Astrocyte (in vitro differentiated cells and primary cell): Measurements from ENCODE around the gene IL17D. TPM values are rescaled to one million over a fixed set of nuclear protein-coding genes. Genes with fewer than 3 reads are reported as not detected.
A peak's percentile ranks its signal among the peaks of the same experiment; 100 is the strongest.
"Not testable (repeated sequence)": the region's sequence is repeated elsewhere in the genome, so short reads cannot be mapped to it uniquely, and the experiment has no call there.

Source experiments
- DNase-seq: peaks from one replicate; pipeline ENCODE4 v3.0.0-alpha.2; 2010; ENCODE audit warnings: low read depth
- FAIRE-seq: peaks from 2 replicates; lab custom pipeline; 2011; peaks lifted over from hg19 to GRCh38; lab: Jason Lieb, UNC
- H2AFZ ChIP-seq: 2 replicates; pipeline ENCODE4 v1.6.0; 2012; ENCODE audit warnings: low read depth, low read length, inconsistent platforms
- H3K27ac ChIP-seq: 2 replicates; pipeline ENCODE4 v1.5.1; 2011; ENCODE audit warnings: low read depth, low read length, inconsistent platforms
- H3K27me3 ChIP-seq: 2 replicates; pipeline ENCODE4 v1.6.0; 2011; ENCODE audit warnings: low read length, inconsistent platforms; ENCODE audit not compliant: insufficient read depth
- H3K36me3 ChIP-seq: 2 replicates; pipeline ENCODE4 v1.5.1; 2011; ENCODE audit warnings: low read length, inconsistent platforms; ENCODE audit not compliant: insufficient read depth
- H3K4me1 ChIP-seq: 2 replicates; pipeline ENCODE4 v1.5.1; 2011; ENCODE audit warnings: low read length, inconsistent platforms; ENCODE audit not compliant: insufficient read depth
- H3K4me2 ChIP-seq: 2 replicates; pipeline ENCODE4 v1.6.0; 2012; ENCODE audit warnings: low read length, inconsistent platforms
- H3K4me3 ChIP-seq: 2 replicates; pipeline ENCODE4 v1.5.1; 2011; ENCODE audit warnings: low read depth, mild to moderate bottlenecking, low read length, inconsistent platforms; ENCODE audit not compliant: insufficient read depth
- H3K79me2 ChIP-seq: 2 replicates; pipeline ENCODE4 v1.6.0; 2012; ENCODE audit warnings: mild to moderate bottlenecking, low read length, inconsistent platforms; ENCODE audit not compliant: insufficient read depth
- H3K9ac ChIP-seq: 2 replicates; pipeline ENCODE4 v1.6.0; 2012; ENCODE audit warnings: mild to moderate bottlenecking, low read length, inconsistent platforms
- H3K9me3 ChIP-seq: 2 replicates; pipeline ENCODE4 v1.5.1; 2012; ENCODE audit warnings: low read depth, mild to moderate bottlenecking, low read length, inconsistent platforms; ENCODE audit not compliant: insufficient read depth
- H4K20me1 ChIP-seq: 2 replicates; pipeline ENCODE4 v1.6.0; 2012; ENCODE audit warnings: low read length, inconsistent platforms; ENCODE audit not compliant: insufficient read depth
- H3K27ac Mint-ChIP-seq: one replicate; pipeline ENCODE4 v1.8.0; 2021; ENCODE audit warnings: mild to moderate bottlenecking, mixed read lengths; ENCODE audit not compliant: unreplicated experiment
- H3K27me3 Mint-ChIP-seq: one replicate; pipeline ENCODE4 v1.8.0; 2021; ENCODE audit warnings: low read depth, mixed read lengths; ENCODE audit not compliant: unreplicated experiment
- H3K36me3 Mint-ChIP-seq: one replicate; pipeline ENCODE4 v1.8.0; 2021; ENCODE audit warnings: low read depth, mixed read lengths; ENCODE audit not compliant: unreplicated experiment
- H3K4me1 Mint-ChIP-seq: one replicate; pipeline ENCODE4 v1.8.0; 2021; ENCODE audit warnings: low read depth, mixed read lengths; ENCODE audit not compliant: unreplicated experiment
- H3K4me3 Mint-ChIP-seq: one replicate; pipeline ENCODE4 v1.8.0; 2021; ENCODE audit warnings: mild to moderate bottlenecking, moderate library complexity, mixed read lengths; ENCODE audit not compliant: unreplicated experiment
- H3K9me3 Mint-ChIP-seq: one replicate; pipeline ENCODE4 v1.8.0; 2021; ENCODE audit warnings: mild to moderate bottlenecking, mixed read lengths; ENCODE audit not compliant: unreplicated experiment
- CTCF ChIP-seq: IDR thresholded peaks from 2 replicates; pipeline ENCODE4 v1.5.1; 2011; ENCODE audit warnings: low read depth, mild to moderate bottlenecking, inconsistent platforms, low read length, moderate library complexity; ENCODE audit not compliant: insufficient read depth
- EZH2 ChIP-seq: IDR thresholded peaks from 2 replicates; pipeline ENCODE4 v1.6.1; 2012; ENCODE audit warnings: mild to moderate bottlenecking, low read length, inconsistent platforms; ENCODE audit not compliant: insufficient read depth
- total RNA-seq: library from RNA; stranded (reverse); gene quantifications from 2 replicates; pipeline ENCODE4 v1.2.1, GENCODE V29; 2021

The IL17D gene
- total RNA-seq, 1 donor from 2014 or later = 1.9 TPM

- DNase-seq = no peak
These were observed 23.6 kb upstream of the IL17D start for GRCh38 chr13:20679879-20680278.

GRCh38 chr13:20680416-20681080 lies 23.0 kb upstream of the IL17D start:
- H3K9me3 Mint-ChIP-seq = no peaks in the 10 kb centered on the region
- Histone ChIP-seq H3K79me2 (no peaks in the 10 kb centered on the region), H3K36me3 (no peaks in the 10 kb centered on the region), H3K9ac (no peak overlapping the region), H4K20me1 (no peaks in the 10 kb centered on the region), H3K4me3 (no peak overlapping the region), H3K4me1 (peaks cover 6% of the 10 kb centered on the region), H3K27me3 (no peaks in the 10 kb centered on the region), H3K27ac (no peak overlapping the region), H3K9me3 (no peaks in the 10 kb centered on the region), H3K4me2 (no peak overlapping the region), H2AFZ (no peak overlapping the region)
- H3K36me3 Mint-ChIP-seq = peaks cover 4% of the 10 kb centered on the region
- DNase-seq (no peak), FAIRE-seq (no peak)
- H3K4me1 Mint-ChIP-seq = no peaks in the 10 kb centered on the region
- TF ChIP-seq CTCF (no peak), EZH2 (no peak)
- H3K27ac Mint-ChIP-seq = peak overlapping the region; percentile 5
- H3K27me3 Mint-ChIP-seq = no peaks in the 10 kb centered on the region
- no peak overlapping the region for H3K4me3 Mint-ChIP-seq

More at GRCh38 chr13:20679879-20680278, 23.6 kb upstream of the IL17D start:
- H3K36me3 ChIP-seq = no peaks in the 10 kb centered on the region
- H3K9ac ChIP-seq = no peak overlapping the region
- no peaks in the 10 kb centered on the region for H3K27me3 ChIP-seq
- H3K4me1 Mint-ChIP-seq = no peaks in the 10 kb centered on the region
- H3K4me1 ChIP-seq = peaks cover 6% of the 10 kb centered on the region
- no peak overlapping the region for H2AFZ ChIP-seq
- H3K4me3 Mint-ChIP-seq = no peak overlapping the region
- TF ChIP-seq CTCF (no peak), EZH2 (no peak)
- H3K9me3 ChIP-seq = no peaks in the 10 kb centered on the region
- H3K27ac ChIP-seq = no peak overlapping the region
- no peaks in the 10 kb centered on the region for H3K79me2 ChIP-seq
- peaks cover 4% of the 10 kb centered on the region for H3K36me3 Mint-ChIP-seq
- no peak for FAIRE-seq
- no peaks in the 10 kb centered on the region for H4K20me1 ChIP-seq
- H3K9me3 Mint-ChIP-seq = no peaks in the 10 kb centered on the region
- no peak overlapping the region for H3K27ac Mint-ChIP-seq
- H3K27me3 Mint-ChIP-seq = no peaks in the 10 kb centered on the region
- H3K4me2 ChIP-seq = no peak overlapping the region
- H3K4me3 ChIP-seq = no peak overlapping the region

- H3K4me2 ChIP-seq = peak overlapping the region; percentile 39
- not testable (repeated sequence) for H3K4me3 Mint-ChIP-seq, H3K36me3 Mint-ChIP-seq, H3K79me2 ChIP-seq, H3K9me3 ChIP-seq, H3K36me3 ChIP-seq, H3K4me1 Mint-ChIP-seq, H3K27ac ChIP-seq, H3K9ac ChIP-seq, H3K4me3 ChIP-seq, H3K27me3 Mint-ChIP-seq, H3K27ac Mint-ChIP-seq, H4K20me1 ChIP-seq, H3K27me3 ChIP-seq, H2AFZ ChIP-seq, H3K4me1 ChIP-seq, H3K9me3 Mint-ChIP-seq
- DNase-seq (peak; percentile 90), FAIRE-seq (peak; percentile 90)
These were observed 22.0 kb upstream of the IL17D start for GRCh38 chr13:20681481-20681880.
